ENCODE measurements around the gene PTPA. TPM values are rescaled to one million over a fixed set of nuclear protein-coding genes. Genes with fewer than 3 reads are reported as not detected.

The PTPA gene
- polyA plus RNA-seq, 1 donor from 2014 or later, result 62.8 TPM

DNA sequence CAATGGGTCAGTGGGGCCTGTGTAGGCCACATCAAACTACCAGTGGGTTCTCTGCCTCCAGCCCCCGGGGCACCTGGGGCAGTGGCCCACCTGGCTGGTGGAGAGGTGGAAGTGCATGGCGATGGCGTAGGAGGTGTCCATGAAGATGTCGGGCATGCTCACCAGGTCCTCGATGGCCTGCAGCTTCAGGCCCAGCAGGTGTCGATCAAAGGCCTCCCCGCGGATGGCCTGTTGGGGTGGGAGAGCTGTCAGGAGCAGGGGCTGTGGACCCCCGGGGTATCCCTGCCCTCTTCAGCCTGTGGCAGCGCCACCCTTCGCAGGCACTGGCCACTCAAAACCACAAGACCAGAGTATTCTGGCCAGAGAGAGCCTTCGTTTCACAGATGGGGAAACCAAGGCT is 15.3 kb upstream of the PTPA start:
- H3F3A ChIP-seq (ENCODE audit: insufficient read depth, low read length, poor library complexity, severe bottlenecking), result no peaks in the 10 kb centered on the region
- H4K20me1 ChIP-seq (ENCODE audit: insufficient read depth), result no peaks in the 10 kb centered on the region
- no peak overlapping the region for H3K9ac ChIP-seq (ENCODE audit: low read length)
- no peaks in the 10 kb centered on the region for H3K9me3 ChIP-seq (ENCODE audit: low read length)
- H3K9me2 ChIP-seq (ENCODE audit: insufficient read depth, low read length), result no peaks in the 10 kb centered on the region
- H3K79me2 ChIP-seq (replicated peaks; ENCODE audit: insufficient read depth, low read length), result no peaks in the 10 kb centered on the region
- no peak overlapping the region for H2AFZ ChIP-seq (ENCODE audit: low read depth, low read length)
- H3K4me3 ChIP-seq (ENCODE audit: low read length), result no peak overlapping the region
- no peak overlapping the region for H3K4me2 ChIP-seq (ENCODE audit: low read length)
- no peaks in the 10 kb centered on the region for H3K36me3 ChIP-seq (ENCODE audit: insufficient read depth, low read length)
- TF ChIP-seq EP300 (conservative IDR thresholded peaks at IDR 0.05; ENCODE audit: poor library complexity, severe bottlenecking) (no peak), RAD21 (conservative IDR thresholded peaks at IDR 0.05) (no peak), TAF1 (IDR thresholded peaks at IDR 0.05; ENCODE audit: low read depth) (no peak)
- TF ChIP-seq, protein P1, sequence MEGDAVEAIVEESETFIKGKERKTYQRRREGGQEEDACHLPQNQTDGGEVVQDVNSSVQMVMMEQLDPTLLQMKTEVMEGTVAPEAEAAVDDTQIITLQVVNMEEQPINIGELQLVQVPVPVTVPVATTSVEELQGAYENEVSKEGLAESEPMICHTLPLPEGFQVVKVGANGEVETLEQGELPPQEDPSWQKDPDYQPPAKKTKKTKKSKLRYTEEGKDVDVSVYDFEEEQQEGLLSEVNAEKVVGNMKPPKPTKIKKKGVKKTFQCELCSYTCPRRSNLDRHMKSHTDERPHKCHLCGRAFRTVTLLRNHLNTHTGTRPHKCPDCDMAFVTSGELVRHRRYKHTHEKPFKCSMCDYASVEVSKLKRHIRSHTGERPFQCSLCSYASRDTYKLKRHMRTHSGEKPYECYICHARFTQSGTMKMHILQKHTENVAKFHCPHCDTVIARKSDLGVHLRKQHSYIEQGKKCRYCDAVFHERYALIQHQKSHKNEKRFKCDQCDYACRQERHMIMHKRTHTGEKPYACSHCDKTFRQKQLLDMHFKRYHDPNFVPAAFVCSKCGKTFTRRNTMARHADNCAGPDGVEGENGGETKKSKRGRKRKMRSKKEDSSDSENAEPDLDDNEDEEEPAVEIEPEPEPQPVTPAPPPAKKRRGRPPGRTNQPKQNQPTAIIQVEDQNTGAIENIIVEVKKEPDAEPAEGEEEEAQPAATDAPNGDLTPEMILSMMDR (IDR thresholded peaks at IDR 0.05; ENCODE audit: poor library complexity, severe bottlenecking), result no peak
- no peak overlapping the region for H3K27ac ChIP-seq (ENCODE audit: low read length)
- H3K27me3 ChIP-seq (ENCODE audit: insufficient read depth, low read depth, low read length), result no peaks in the 10 kb centered on the region

DNA sequence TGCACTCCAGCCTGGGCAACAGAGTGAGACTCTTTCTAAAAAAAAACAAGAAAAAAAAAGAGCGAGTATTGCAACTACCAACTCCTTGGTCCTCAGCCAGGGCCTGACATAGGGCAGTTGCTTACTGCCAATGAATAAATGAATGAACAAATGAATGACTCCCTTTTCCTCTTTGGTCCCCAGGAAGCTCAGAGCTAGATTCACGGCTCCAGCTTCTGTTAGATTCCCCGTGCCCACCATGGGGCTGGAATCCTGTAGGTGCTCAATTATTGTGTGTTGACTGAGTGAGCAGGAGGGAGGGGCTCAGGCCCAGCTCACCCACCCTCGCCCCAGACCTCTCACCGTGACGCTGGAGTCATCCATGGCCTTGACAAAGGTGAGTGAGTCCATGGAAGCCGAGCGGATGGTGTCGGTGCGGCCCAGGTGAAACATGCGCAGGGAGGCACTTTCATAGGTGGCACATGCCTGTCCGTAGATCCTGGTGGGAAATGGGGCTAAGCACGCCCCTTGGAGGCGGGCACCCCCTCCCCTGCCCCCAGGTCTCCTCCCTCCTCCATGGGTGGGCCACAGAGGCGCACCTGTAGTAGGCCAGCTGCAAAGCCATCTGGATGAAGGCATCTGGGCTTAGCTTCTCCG is 13.4 kb upstream of the PTPA start:
- no peak overlapping the region for H3K4me3 ChIP-seq (ENCODE audit: low read length)
- no peaks in the 10 kb centered on the region for H3K9me3 ChIP-seq (ENCODE audit: low read length)
- no peak overlapping the region for H3K4me2 ChIP-seq (ENCODE audit: low read length)
- TF ChIP-seq SMC3 (conservative IDR thresholded peaks at IDR 0.05; ENCODE audit: poor library complexity), result no peak
- no peak for TF ChIP-seq TAF1 (IDR thresholded peaks at IDR 0.05; ENCODE audit: low read depth)
- no peak for TF ChIP-seq MXI1 (conservative IDR thresholded peaks at IDR 0.05; ENCODE audit: poor library complexity, severe bottlenecking)
- no peak for TF ChIP-seq POLR2AphosphoS5 (IDR thresholded peaks at IDR 0.05)
- no peak for TF ChIP-seq RAD21 (conservative IDR thresholded peaks at IDR 0.05)
- no peak for TF ChIP-seq EZH2 (IDR thresholded peaks at IDR 0.05; ENCODE audit: borderline replicate concordance, insufficient read depth, low read length, poor library complexity, severe bottlenecking)
- TF ChIP-seq, protein P2, sequence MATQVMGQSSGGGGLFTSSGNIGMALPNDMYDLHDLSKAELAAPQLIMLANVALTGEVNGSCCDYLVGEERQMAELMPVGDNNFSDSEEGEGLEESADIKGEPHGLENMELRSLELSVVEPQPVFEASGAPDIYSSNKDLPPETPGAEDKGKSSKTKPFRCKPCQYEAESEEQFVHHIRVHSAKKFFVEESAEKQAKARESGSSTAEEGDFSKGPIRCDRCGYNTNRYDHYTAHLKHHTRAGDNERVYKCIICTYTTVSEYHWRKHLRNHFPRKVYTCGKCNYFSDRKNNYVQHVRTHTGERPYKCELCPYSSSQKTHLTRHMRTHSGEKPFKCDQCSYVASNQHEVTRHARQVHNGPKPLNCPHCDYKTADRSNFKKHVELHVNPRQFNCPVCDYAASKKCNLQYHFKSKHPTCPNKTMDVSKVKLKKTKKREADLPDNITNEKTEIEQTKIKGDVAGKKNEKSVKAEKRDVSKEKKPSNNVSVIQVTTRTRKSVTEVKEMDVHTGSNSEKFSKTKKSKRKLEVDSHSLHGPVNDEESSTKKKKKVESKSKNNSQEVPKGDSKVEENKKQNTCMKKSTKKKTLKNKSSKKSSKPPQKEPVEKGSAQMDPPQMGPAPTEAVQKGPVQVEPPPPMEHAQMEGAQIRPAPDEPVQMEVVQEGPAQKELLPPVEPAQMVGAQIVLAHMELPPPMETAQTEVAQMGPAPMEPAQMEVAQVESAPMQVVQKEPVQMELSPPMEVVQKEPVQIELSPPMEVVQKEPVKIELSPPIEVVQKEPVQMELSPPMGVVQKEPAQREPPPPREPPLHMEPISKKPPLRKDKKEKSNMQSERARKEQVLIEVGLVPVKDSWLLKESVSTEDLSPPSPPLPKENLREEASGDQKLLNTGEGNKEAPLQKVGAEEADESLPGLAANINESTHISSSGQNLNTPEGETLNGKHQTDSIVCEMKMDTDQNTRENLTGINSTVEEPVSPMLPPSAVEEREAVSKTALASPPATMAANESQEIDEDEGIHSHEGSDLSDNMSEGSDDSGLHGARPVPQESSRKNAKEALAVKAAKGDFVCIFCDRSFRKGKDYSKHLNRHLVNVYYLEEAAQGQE (IDR thresholded peaks at IDR 0.05; ENCODE audit: borderline replicate concordance), result no peak
- TF ChIP-seq, protein P1 (IDR thresholded peaks at IDR 0.05; ENCODE audit: poor library complexity, severe bottlenecking), result no peak
- TF ChIP-seq EP300 (conservative IDR thresholded peaks at IDR 0.05; ENCODE audit: poor library complexity, severe bottlenecking), result no peak
- no peaks in the 10 kb centered on the region for H3K79me2 ChIP-seq (replicated peaks; ENCODE audit: insufficient read depth, low read length)
- no peaks in the 10 kb centered on the region for H3F3A ChIP-seq (ENCODE audit: insufficient read depth, low read length, poor library complexity, severe bottlenecking)
- no peaks in the 10 kb centered on the region for H3K9me2 ChIP-seq (ENCODE audit: insufficient read depth, low read length)
- no peak overlapping the region for H3K27ac ChIP-seq (ENCODE audit: low read length)
- no peaks in the 10 kb centered on the region for H3K27me3 ChIP-seq (ENCODE audit: insufficient read depth, low read depth, low read length)
- H4K20me1 ChIP-seq (ENCODE audit: insufficient read depth), result no peaks in the 10 kb centered on the region
- no peak overlapping the region for H2AFZ ChIP-seq (ENCODE audit: low read depth, low read length)
- no peak overlapping the region for H3K9ac ChIP-seq (ENCODE audit: low read length)
- no peaks in the 10 kb centered on the region for H3K36me3 ChIP-seq (ENCODE audit: insufficient read depth, low read length)
